ENCODE data around the gene EEF2K. TPM values are rescaled to one million over a fixed set of nuclear protein-coding genes. Genes with fewer than 3 reads are reported as not detected.

Gene EEF2K
- total RNA-seq, 1 experiment from 2014 or later: 17.5 TPM

- ChIA-PET CTCF (interaction anchor here (0.6 kb wide), 1 partner anchor 1007 kb away, joined by 3 read pairs; no protein-coding TSS in a partner anchor), POLR2A (interaction anchor here (0.6 kb wide), 2 partner anchors 52 to 1420 kb away, joined by 3 read pairs; no protein-coding TSS in a partner anchor)
- peaks cover 52% of the 10 kb centered on the region for H3K36me3 Mint-ChIP-seq (ENCODE audit: insufficient read depth, unreplicated experiment)
- H3K27ac Mint-ChIP-seq (ENCODE audit: unreplicated experiment): no peak overlapping the region
- H3K4me1 Mint-ChIP-seq (ENCODE audit: low read depth, unreplicated experiment): no peaks in the 10 kb centered on the region
- Histone ChIP-seq H3K36me3 (ENCODE audit: control insufficient read depth, insufficient read depth, low read length) (no peaks in the 10 kb centered on the region; the same call in 1 of the 2 replicates), H3K4me3 (ENCODE audit: low read depth, low read length) (no peak overlapping the region), H3K9me3 (no peaks in the 10 kb centered on the region), H3K27me3 (replicated peaks; ENCODE audit: control insufficient read depth, insufficient read depth, low read length) (no peaks in the 10 kb centered on the region), H3K4me1 (no peaks in the 10 kb centered on the region)
- BruUV-seq (replicated peaks): no TSS peak
- TF ChIP-seq CTCF (IDR thresholded peaks at IDR 0.05; ENCODE audit: insufficient read depth in 1 of 2, low read depth in 1 of 2, low read length in 1 of 2, severe bottlenecking in 1 of 2, unreplicated experiment in 1 of 2): no peak
- no peak overlapping the region for H3K4me3 Mint-ChIP-seq (ENCODE audit: unreplicated experiment)
- intact Hi-C loops (cut with micrococcal nuclease; ENCODE audit: unreplicated experiment): no loop called here
- no peaks in the 10 kb centered on the region for H3K9me3 Mint-ChIP-seq (ENCODE audit: unreplicated experiment)
- no peak for DNase-seq
- H3K27me3 Mint-ChIP-seq (ENCODE audit: insufficient read depth, unreplicated experiment): no peaks in the 10 kb centered on the region
Observed at GRCh38 chr16:22307838-22308237, 101.8 kb downstream of the EEF2K start.

GRCh38 chr16:22308824-22309520 lies 102.9 kb downstream of the EEF2K start:
- Mint-ChIP-seq H3K4me3 (ENCODE audit: unreplicated experiment) (no peak overlapping the region), H3K27me3 (ENCODE audit: insufficient read depth, unreplicated experiment) (no peaks in the 10 kb centered on the region), H3K36me3 (ENCODE audit: insufficient read depth, unreplicated experiment) (peaks cover 52% of the 10 kb centered on the region), H3K27ac (ENCODE audit: unreplicated experiment) (no peak overlapping the region), H3K9me3 (ENCODE audit: unreplicated experiment) (no peaks in the 10 kb centered on the region), H3K4me1 (ENCODE audit: low read depth, unreplicated experiment) (no peaks in the 10 kb centered on the region)
- no peaks in the 10 kb centered on the region for H3K27me3 ChIP-seq (replicated peaks; ENCODE audit: control insufficient read depth, insufficient read depth, low read length)
- H3K4me3 ChIP-seq (ENCODE audit: low read depth, low read length): no peak overlapping the region
- BruUV-seq (replicated peaks): no TSS peak
- no peak for TF ChIP-seq CTCF (IDR thresholded peaks at IDR 0.05; ENCODE audit: insufficient read depth in 1 of 2, low read depth in 1 of 2, low read length in 1 of 2, severe bottlenecking in 1 of 2, unreplicated experiment in 1 of 2)
- ChIA-PET CTCF (no interaction called here), POLR2A (no interaction called here)
- intact Hi-C loops (cut with micrococcal nuclease; ENCODE audit: unreplicated experiment): no loop called here
- H3K4me1 ChIP-seq: no peaks in the 10 kb centered on the region
- H3K9me3 ChIP-seq: no peaks in the 10 kb centered on the region
- no peak for DNase-seq
- no peaks in the 10 kb centered on the region; the same call in none of the 2 replicates for H3K36me3 ChIP-seq (ENCODE audit: control insufficient read depth, insufficient read depth, low read length)

GRCh38 chr16:22311520-22311919 lies 105.4 kb downstream of the EEF2K start:
- H3K36me3 Mint-ChIP-seq (ENCODE audit: insufficient read depth, unreplicated experiment): peaks cover 65% of the 10 kb centered on the region
- CTCF ChIA-PET: no interaction called here
- POLR2A ChIA-PET: no interaction called here

More at GRCh38 chr16:22311520-22311919, 105.4 kb downstream of the EEF2K start:
- H3K27me3 Mint-ChIP-seq (ENCODE audit: insufficient read depth, unreplicated experiment): no peaks in the 10 kb centered on the region
- no peak overlapping the region for H3K4me3 Mint-ChIP-seq (ENCODE audit: unreplicated experiment)
- TF ChIP-seq CTCF (IDR thresholded peaks at IDR 0.05; ENCODE audit: insufficient read depth in 1 of 2, low read depth in 1 of 2, low read length in 1 of 2, severe bottlenecking in 1 of 2, unreplicated experiment in 1 of 2): no peak
- H3K27me3 ChIP-seq (replicated peaks; ENCODE audit: control insufficient read depth, insufficient read depth, low read length): no peaks in the 10 kb centered on the region
- no peak overlapping the region for H3K4me3 ChIP-seq (ENCODE audit: low read depth, low read length)
- no peaks in the 10 kb centered on the region for H3K9me3 ChIP-seq
- H3K9me3 Mint-ChIP-seq (ENCODE audit: unreplicated experiment): no peaks in the 10 kb centered on the region
- intact Hi-C loops (cut with micrococcal nuclease; ENCODE audit: unreplicated experiment): no loop called here
- no peak for DNase-seq
- peaks cover 3% of the 10 kb centered on the region for H3K36me3 ChIP-seq (ENCODE audit: control insufficient read depth, insufficient read depth, low read length)
- H3K27ac Mint-ChIP-seq (ENCODE audit: unreplicated experiment): no peak overlapping the region
- BruUV-seq (replicated peaks): no TSS peak
- H3K4me1 Mint-ChIP-seq (ENCODE audit: low read depth, unreplicated experiment): no peaks in the 10 kb centered on the region
- no peaks in the 10 kb centered on the region for H3K4me1 ChIP-seq

Measured in Caco-2 (cell line).